Measurements from ENCODE around the gene STAT6.

STAT6 gene

DNA sequence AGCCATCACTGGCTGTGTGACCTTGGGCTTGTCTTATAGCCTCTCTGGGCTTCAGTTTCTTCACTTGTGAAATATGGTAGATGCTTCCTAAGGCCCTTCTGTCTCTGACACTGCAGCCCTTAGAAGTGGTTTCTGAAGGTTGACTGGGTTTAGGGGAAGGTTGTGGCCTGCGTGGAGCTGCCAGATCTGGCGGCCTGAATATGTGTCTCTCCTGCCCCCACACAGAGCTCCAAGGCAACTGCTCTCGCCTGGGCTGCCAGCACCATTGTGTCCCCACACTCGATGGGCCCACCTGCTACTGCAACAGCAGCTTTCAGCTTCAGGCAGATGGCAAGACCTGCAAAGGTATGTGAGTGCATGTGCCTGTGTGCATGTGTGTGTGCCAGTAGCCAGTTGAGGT lies 32.3 kb upstream of the STAT6 start:
- DNase-seq, result no peak

GRCh38 chr12:57142727-57143126 lies 31.6 kb upstream of the STAT6 start:
- no peak for DNase-seq

- DNase-seq, result no peak
Observed at GRCh38 chr12:57142121-57142520, 31.0 kb upstream of the STAT6 start.

DNA sequence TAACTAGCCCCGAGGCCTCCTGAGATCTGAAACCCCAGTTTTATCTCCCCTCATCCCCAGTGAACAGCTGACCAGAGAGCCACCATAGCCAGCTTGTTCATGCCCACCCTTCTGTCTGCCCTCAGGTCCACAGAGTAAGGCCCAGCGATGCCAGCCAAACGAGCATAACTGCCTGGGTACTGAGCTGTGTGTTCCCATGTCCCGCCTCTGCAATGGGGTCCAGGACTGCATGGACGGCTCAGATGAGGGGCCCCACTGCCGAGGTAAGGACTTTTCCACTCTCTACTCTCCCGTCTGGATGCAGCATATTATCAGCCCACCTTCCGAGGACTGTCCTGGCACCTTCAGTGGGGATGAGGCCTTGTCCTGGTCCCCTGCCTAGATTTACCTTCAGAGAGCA lies 30.1 kb upstream of the STAT6 start:
- DNase-seq, result no peak

GRCh38 chr12:57139796-57140649 lies 28.9 kb upstream of the STAT6 start:
- DNase-seq, result no peak

DNA sequence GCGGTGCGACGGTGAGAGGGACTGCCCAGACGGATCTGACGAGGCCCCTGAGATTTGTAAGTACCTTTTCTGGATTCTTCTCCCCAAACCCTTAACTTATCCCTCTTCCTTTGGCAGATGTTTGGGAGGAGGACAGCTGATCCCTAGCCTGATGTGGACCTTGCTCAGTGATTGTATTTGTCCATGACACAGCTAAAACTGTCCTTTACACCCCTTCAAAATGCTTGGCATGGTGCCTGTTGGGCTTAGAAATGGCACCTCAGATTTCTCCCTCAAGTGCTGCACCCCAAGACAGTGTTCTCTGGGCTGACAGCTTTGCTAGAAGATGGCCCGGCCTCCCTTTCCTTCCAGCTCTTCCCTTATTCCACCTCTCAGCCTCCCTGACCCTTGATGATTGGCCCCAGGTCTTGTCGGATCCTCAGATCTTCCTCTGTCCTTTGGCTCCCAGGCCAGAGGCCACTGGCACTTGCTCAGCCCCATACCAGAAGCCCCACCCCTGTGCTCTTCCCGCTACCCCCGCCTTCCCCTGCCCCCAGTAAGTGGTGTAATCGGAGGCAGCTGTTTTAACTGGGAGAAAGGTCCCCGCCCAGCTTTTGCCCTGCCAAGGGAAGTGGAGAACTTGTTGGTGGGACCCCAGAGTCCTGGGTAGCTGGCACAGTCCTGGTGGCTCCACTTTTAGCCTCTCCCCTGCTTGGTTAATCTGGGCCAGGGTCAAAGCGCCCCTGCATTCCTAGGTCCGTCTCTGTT lies 27.5 kb upstream of the STAT6 start:
- DNase-seq, result no peak

GRCh38 chr12:57135527-57136326 lies 24.6 kb upstream of the STAT6 start:
- no peak for DNase-seq

- DNase-seq, result no peak
Observed at GRCh38 chr12:57134949-57135348, 23.8 kb upstream of the STAT6 start.

GRCh38 chr12:57133916-57134315 lies 22.8 kb upstream of the STAT6 start:
- DNase-seq, result no peak

GRCh38 chr12:57133013-57133569 lies 21.9 kb upstream of the STAT6 start:
- DNase-seq, result no peak

DNA sequence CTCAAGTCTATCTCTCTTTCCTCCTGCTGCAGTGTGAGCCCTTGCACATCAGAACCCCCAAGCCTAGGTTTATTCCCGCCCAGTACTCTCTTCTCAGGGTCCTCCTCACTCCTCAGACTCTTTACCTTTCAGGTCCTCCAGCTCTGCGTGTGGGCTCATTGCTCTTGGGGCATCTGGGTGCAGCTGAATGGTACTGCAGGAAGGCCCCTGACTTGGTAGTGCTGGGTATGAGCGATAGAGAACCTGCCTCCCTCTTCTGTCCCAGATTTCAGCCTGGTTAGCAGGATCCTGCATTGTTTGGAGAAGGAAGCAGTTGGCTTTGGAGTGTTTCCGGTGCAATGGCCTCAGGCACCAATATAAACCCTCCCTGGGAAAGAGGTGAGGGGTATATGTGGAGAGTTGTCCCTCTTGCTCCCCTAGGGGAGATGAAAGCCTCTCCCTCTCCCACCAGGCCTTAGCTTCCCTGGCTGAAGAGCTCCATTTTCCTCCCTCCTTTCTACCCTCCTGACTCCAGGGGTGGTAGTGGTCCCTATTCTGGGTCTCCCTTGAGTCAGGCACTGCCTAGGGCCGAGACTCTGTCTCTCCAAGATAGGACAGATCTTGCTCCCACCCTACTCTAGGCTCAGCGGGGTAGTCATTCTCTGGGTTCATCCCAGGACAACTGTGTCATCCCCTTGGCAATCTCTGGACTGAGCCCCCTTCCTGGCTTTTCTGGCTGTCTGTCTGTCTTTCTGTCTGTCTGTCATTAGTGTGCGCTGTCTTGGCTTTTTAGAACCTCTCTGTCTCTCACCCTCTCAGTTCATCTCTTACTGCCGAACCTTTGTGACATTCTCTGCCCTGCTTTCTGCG lies 21.0 kb upstream of the STAT6 start:
- DNase-seq, result no peak

DNA sequence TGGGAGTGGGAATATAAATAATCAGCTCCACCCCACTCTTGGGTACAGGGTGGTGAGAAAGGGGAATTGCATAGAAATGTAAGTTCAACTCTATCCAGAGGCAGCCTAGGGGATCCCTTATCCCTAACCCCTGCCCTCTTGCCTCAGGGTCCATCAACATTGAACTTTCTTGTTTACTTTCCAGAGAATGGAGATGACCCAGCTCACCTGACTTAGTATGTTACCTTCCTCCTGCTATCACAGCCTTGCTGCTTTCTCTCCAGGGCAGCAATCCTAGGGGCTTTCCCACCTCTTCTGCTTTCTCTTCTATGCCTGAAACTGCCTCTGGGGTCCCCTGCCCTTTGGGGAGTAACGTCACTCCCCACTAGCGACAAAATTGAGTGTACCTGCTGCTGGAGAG lies 19.8 kb upstream of the STAT6 start:
- no peak for DNase-seq

DNA sequence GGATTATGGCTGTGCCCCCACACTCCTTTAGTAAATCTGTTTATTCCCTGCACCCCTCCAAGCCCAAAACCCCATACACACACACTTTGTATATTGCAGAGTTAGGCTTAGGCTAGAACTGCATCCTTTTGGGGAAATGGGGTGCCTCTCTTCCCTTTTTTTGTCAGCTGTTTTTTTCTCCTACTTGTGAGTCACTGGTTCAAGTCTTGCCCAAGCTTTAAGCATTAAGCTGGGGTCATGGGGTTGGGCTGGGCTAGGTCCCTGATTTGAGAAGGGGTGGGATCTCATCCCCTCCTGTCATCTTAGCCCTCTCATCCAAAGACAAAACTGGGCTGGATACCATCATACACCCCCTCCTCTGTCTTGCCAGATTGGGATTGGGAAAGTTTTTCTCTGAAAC lies 18.7 kb upstream of the STAT6 start:
- DNase-seq, result no peak

- no peak for DNase-seq
Observed at GRCh38 chr12:57129321-57129842, 18.2 kb upstream of the STAT6 start.

DNA sequence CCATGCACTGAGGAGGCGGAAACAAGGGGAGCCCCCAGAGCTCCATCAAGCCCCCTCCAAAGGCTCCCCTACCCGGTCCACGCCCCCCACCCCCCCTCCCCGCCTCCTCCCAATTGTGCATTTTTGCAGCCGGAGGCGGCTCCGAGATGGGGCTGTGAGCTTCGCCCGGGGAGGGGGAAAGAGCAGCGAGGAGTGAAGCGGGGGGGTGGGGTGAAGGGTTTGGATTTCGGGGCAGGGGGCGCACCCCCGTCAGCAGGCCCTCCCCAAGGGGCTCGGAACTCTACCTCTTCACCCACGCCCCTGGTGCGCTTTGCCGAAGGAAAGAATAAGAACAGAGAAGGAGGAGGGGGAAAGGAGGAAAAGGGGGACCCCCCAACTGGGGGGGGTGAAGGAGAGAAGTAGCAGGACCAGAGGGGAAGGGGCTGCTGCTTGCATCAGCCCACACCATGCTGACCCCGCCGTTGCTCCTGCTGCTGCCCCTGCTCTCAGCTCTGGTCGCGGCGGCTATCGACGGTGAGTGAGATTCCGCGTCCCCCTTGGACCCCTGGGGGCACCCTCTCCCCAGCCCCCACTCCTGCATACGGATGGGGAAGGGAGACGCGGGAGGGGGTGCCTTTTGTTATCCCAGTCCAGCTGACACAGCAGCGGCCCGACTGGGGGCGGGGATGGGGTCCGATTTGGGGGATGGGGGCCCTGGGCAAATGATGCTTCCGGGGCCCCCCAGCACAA lies 17.5 kb upstream of the STAT6 start:
- DNase-seq, result no peak

GRCh38 chr12:57127726-57128518 lies 16.8 kb upstream of the STAT6 start, which contains the start of gene LRP1:
Gene LRP1, plus strand, starts transcription at chr12:57128483. Its CDS starts 482 bp downstream, at chr12:57128965.
- DNase-seq, result peak; percentile 15

GRCh38 chr12:57127101-57127725 lies 16.1 kb upstream of the STAT6 start:
- DNase-seq, result no peak

- DNase-seq, result no peak
Observed at GRCh38 chr12:57126561-57126960, 15.4 kb upstream of the STAT6 start.

DNA sequence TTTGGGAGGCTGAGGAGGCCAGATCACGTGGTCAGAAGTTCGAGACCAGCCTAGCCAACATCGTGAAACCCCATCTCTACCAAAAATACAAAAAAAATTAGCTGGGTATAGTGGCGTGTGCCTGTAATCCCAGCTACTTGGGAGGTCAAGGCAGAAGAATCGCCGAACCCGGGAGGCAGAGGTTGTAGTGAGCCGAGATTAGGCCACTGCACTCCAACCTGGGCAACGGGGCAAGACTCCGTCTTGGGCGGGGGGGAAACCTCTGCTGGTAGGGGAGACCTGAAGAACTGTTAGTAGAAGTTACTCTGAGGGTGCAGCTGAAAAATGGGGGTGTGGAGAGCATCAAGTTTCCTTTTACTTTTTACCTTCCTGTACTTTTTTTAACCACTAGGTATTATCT lies 14.9 kb upstream of the STAT6 start:
- DNase-seq, result no peak
